Right cardiac atrium (tissue), 5 donors: ENCODE measurements around the gene TRIM17. TPM values are rescaled to one million over a fixed set of nuclear protein-coding genes. Genes with fewer than 3 reads are reported as not detected.

ENCODE experiments used
- microRNA-seq, 2 donors: library from miRNA; unstranded; fragments of <30 nt; microRNA quantifications; one replicate each; pipeline ENCODE4 v1.2.0, GENCODE V29; 2020 to 2021
- polyA plus RNA-seq: library from polyadenylated mRNA; stranded (reverse); fragments of 200-250 nt; gene quantifications from one replicate; pipeline ENCODE4 v1.2.3, GENCODE V29; 2013
- total RNA-seq, 4 donors: library from RNA; stranded (reverse); fragmentation: NEBNext Ultra II Directional; extraction: Animal tissue kit (Norgen Biotek cat#: 25700); gene quantifications; one replicate each; pipeline ENCODE4 v1.2.1, GENCODE V29; 2021
- donor health status: healthy with polysubstance abuse.
- donor health status: DM: no; HTN: yes; CAD: no.
- donor health status: DM: no; HTN: no; CAD: no.
- donor health status: DM: no; HTN: yes; CAD: no; lungs with severe emphysema.
- donor health status: DM: yes; HTN: yes; CAD: no.

TRIM17 gene
- total and polyA plus RNA-seq, 5 donors, result 0.41 to 2.4 (median 0.83) TPM

Small RNAs within 50 kb of the gene (microRNA-seq; reads per million reads assigned to microRNA genes)
- 0 reads per million in 2 donors for gene MIR4666A
- gene MIR6742, result 0 reads per million in 2 donors

Other genes starting within 250 kb of the TRIM17 start
- gene OBSCN, start 208.8 kb downstream of the TRIM17 start, total RNA-seq, result 100 to 1,000 TPM; 144 to 196 (median 183) TPM
- 234 TPM for gene OBSCN, start 208.8 kb downstream of the TRIM17 start, polyA plus RNA-seq
- gene TRIM11, start 10.0 kb downstream of the TRIM17 start, total RNA-seq, result 10 to 100 TPM in 1 of 4 donors, 1 to 10 TPM in 3; 8.9 to 10.7 (median 9.5) TPM
- gene TRIM11, start 10.0 kb downstream of the TRIM17 start, polyA plus RNA-seq, result 5.9 TPM
- 100 to 1,000 TPM in 2 of 4 donors, 10 to 100 TPM in 2; 80.5 to 113 (median 94.2) TPM for gene RNF187, start 70.5 kb upstream of the TRIM17 start, total RNA-seq
- gene RNF187, start 70.5 kb upstream of the TRIM17 start, polyA plus RNA-seq, result 34.1 TPM